ENCODE results near the gene SCFD2. TPM values are rescaled to one million over a fixed set of nuclear protein-coding genes. Genes with fewer than 3 reads are reported as not detected.

The SCFD2 gene
- total and polyA plus RNA-seq, 2 donors (not counting 3 experiments of a cell fraction or from before 2014, with no cell fraction given): 12.3 to 22.8 TPM

DNA sequence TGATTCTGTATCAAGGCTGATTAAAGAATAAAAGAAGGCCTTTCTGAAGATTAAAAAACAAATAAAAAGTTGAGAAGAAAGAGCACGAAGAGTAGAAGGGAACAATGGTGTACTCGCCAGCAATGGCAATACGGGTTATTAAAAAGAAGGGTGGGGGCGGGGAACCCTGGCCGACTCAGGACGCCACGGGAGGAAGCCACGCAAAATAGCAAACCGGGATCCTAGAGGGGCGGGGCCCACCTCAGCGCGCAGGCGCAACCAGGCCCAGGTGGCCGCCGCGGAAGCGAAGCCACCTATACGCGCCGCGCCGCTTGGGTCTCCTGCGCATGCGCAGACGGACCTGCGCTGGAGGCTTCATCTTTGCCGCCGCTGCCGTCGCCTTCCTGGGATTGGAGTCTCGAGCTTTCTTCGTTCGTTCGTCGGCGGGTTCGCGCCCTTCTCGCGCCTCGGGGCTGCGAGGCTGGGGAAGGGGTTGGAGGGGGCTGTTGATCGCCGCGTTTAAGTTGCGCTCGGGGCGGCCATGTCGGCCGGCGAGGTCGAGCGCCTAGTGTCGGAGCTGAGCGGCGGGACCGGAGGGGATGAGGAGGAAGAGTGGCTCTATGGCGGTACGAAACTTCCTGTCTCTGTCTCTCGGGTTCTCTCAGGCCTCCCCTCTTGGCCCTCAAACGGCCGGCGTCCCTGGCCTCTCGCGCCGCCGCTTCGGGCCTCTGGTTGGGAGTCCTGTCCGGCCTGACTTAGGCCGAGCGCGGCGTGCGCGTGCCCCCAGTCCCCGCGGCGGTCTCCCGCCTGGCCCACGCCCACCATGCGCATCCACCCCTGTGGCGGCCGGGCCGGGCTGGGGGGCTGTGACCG lies 11.7 kb upstream of the SCFD2 start, which contains the start of gene FIP1L1:
Gene FIP1L1, plus strand, starts transcription at position 323 of the 852 bp plus-strand sequence. Its CDS starts 198 bp downstream, at position 521.
- intact Hi-C loops (cut with micrococcal nuclease): loop anchor here (1.0 to 2.0 kb wide), 4 partner anchors 11 to 855 kb away; partner anchors contain the start of gene SCFD2
- dilution Hi-C loops (cut with MboI; ENCODE audit: extremely low pct_ligation_motif_present, low sequenced_read_pairs): no loop called here
- Histone ChIP-seq H3K4me2 (ENCODE audit: insufficient read depth, low read length) (peak within 1 kb of the TSS; percentile 86), H3K27ac (ENCODE audit: insufficient read depth, low read depth, low read length) (peak within 1 kb of the TSS; percentile 67), H3K36me3 (ENCODE audit: control insufficient read depth in 2 of 2, extremely low read depth in 1 of 2, insufficient read depth in 2 of 2, low read length in 2 of 2) (no peaks in the 10 kb centered on the region), H3K9ac (replicated peaks; ENCODE audit: extremely low read depth, insufficient read depth, low read length) (peak within 1 kb of the TSS; percentile 93), H2AFZ (ENCODE audit: low read depth, low read length) (peak within 1 kb of the TSS; percentile 100), H3K79me2 (ENCODE audit: control insufficient read depth, insufficient read depth, low read length) (peaks cover 42% of the 10 kb centered on the region), H3K4me1 (ENCODE audit: control insufficient read depth, extremely low read depth, insufficient read depth, low read length) (peaks cover 13% of the 10 kb centered on the region), H3K9me1 (replicated peaks; ENCODE audit: control insufficient read depth, extremely low read depth, insufficient read depth, low read length) (no peaks in the 10 kb centered on the region), H3K27me3 (ENCODE audit: control insufficient read depth in 2 of 2, insufficient read depth in 2 of 2, low read length in 2 of 2) (peaks cover 0 to 8% of the 10 kb centered on the region in 2 experiments), H3K9me3 (replicated peaks; ENCODE audit: control insufficient read depth, insufficient read depth, low read length) (no peaks in the 10 kb centered on the region), H3K4me3 (replicated peaks in 1 of 3; ENCODE audit: insufficient read depth in 1 of 3, low read depth in 1 of 3, low read length in 3 of 3) (peak within 1 kb of the TSS; percentile 82 to 90 (median 88)), H4K20me1 (replicated peaks; ENCODE audit: control insufficient read depth, extremely low read depth, insufficient read depth, low read length) (peaks cover 3% of the 10 kb centered on the region)
- CTCF ChIA-PET: interaction anchor here (1.4 to 1.5 kb wide), 2 partner anchors 12 to 856 kb away, joined by 6 to 9 read pairs; partner anchors contain the start of gene SCFD2
- POLR2A ChIA-PET: no interaction called here
- TF ChIP-seq, protein P1, sequence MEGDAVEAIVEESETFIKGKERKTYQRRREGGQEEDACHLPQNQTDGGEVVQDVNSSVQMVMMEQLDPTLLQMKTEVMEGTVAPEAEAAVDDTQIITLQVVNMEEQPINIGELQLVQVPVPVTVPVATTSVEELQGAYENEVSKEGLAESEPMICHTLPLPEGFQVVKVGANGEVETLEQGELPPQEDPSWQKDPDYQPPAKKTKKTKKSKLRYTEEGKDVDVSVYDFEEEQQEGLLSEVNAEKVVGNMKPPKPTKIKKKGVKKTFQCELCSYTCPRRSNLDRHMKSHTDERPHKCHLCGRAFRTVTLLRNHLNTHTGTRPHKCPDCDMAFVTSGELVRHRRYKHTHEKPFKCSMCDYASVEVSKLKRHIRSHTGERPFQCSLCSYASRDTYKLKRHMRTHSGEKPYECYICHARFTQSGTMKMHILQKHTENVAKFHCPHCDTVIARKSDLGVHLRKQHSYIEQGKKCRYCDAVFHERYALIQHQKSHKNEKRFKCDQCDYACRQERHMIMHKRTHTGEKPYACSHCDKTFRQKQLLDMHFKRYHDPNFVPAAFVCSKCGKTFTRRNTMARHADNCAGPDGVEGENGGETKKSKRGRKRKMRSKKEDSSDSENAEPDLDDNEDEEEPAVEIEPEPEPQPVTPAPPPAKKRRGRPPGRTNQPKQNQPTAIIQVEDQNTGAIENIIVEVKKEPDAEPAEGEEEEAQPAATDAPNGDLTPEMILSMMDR (IDR thresholded peaks at IDR 0.05; ENCODE audit: extremely low read depth in 1 of 2, insufficient read depth in 1 of 2, low read depth in 1 of 2, low read length in 2 of 2): no peak
- no peak for TF ChIP-seq JUN (IDR thresholded peaks at IDR 0.05; ENCODE audit: borderline replicate concordance, insufficient read depth, insufficient read length, low read depth)
- TF ChIP-seq POLR2A (IDR thresholded peaks at IDR 0.05; ENCODE audit: low read depth, low read length): peak; percentile 95
- TF ChIP-seq MYC (IDR thresholded peaks at IDR 0.05; ENCODE audit: low read depth, low read length): no peak
- TF ChIP-seq GATA2 (IDR thresholded peaks at IDR 0.05; ENCODE audit: insufficient read depth, insufficient read length, low read depth, low read length): no peak
- TF ChIP-seq, protein P2, sequence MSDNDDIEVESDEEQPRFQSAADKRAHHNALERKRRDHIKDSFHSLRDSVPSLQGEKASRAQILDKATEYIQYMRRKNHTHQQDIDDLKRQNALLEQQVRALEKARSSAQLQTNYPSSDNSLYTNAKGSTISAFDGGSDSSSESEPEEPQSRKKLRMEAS (IDR thresholded peaks at IDR 0.05; ENCODE audit: insufficient read depth, insufficient read length): no peak
- peak; percentile 89 for TF ChIP-seq POLR2AphosphoS5 (IDR thresholded peaks at IDR 0.05; ENCODE audit: insufficient read depth, low read depth, low read length)
- TF ChIP-seq EZH2 (IDR thresholded peaks at IDR 0.05; ENCODE audit: borderline replicate concordance, low read depth, low read length, severe bottlenecking): no peak
- TF ChIP-seq FOS (IDR thresholded peaks at IDR 0.05; ENCODE audit: borderline replicate concordance, insufficient read depth, low read length): no peak
- DNase-seq (ENCODE audit: low read depth, low spot score) (peak; percentile 95), FAIRE-seq (peak; percentile 85)
- BruUV-seq (replicated peaks): TSS peak; percentile 56
